HepG2 (cell line): ENCODE measurements around the gene IPP. TPM values are rescaled to one million over a fixed set of nuclear protein-coding genes. Genes with fewer than 3 reads are reported as not detected.

ENCODE experiments used
- ATAC-seq: fragments of 200-7000 bp; cut with Tn5 transposase; 3 replicates; pipeline ENCODE4 v1.9.1; 2020; ENCODE audit warnings: mild to moderate bottlenecking, moderate library complexity
- BruUV-seq: library from RNA; stranded (reverse); fragments of 400-500 nt; replicated peaks from 2 replicates; lab custom pipeline; 2021; lab: Mats Ljungman, UMichigan
- CTCF ChIA-PET: fragments of 300-600 bp; formaldehyde crosslinking; extraction: SDS; loops from one replicate; lab custom pipeline; 2021; ENCODE audit warnings: low total read pairs, inconsistent platforms, low intra/inter-chr PET ratio; lab: Yijun Ruan, JAX
- POLR2A ChIA-PET: fragments of 350-600 bp; sonication (Branson Sonifier 250); formaldehyde crosslinking; loops from one replicate; lab custom pipeline; 2020; ENCODE audit warnings: antibody characterized with exemption, inconsistent platforms; lab: Yijun Ruan, JAX
- DNase-seq: peaks from one replicate; pipeline ENCODE4 v3.0.0-alpha.2; 2015; ENCODE audit warnings: low spot score
- FAIRE-seq: peaks from 3 replicates; lab custom pipeline; 2011; peaks lifted over from hg19 to GRCh38; lab: Jason Lieb, UNC
- H2AFZ ChIP-seq: one replicate; pipeline ENCODE4 v1.6.1; 2011; ENCODE audit warnings: low read length, inconsistent platforms
- H3K27ac ChIP-seq: fragments of 300-600 bp; 3 replicates; pipeline ENCODE4 v1.8.0; 2011; ENCODE audit warnings: mixed run types, mild to moderate bottlenecking, mixed read lengths, low read length, inconsistent platforms; ENCODE audit not compliant: insufficient read depth; ENCODE audit errors: extremely low read length
- H3K27me3 ChIP-seq, 2 experiments: fragments of 200-600 bp in 1 of 2; 2 replicates in 1 of 2; 3 replicates in 1 of 2; pipeline versions ENCODE4 v1.6.0 to v1.8.0; 2011; ENCODE audit warnings: low read length in 2 of 2, mild to moderate bottlenecking in 2 of 2, moderate library complexity in 2 of 2, inconsistent platforms in 1 of 2; ENCODE audit not compliant: insufficient read depth in 2 of 2, control insufficient read depth in 1 of 2
- H3K36me3 ChIP-seq, 2 experiments: fragments of 200-600 bp in 1 of 2; replicated peaks in 1 of 2; 2 replicates in 1 of 2; 3 replicates in 1 of 2; pipeline versions ENCODE4 v1.5.1 to v1.8.0; 2011; ENCODE audit warnings: low read length in 2 of 2, inconsistent platforms in 1 of 2; ENCODE audit not compliant: insufficient read depth in 2 of 2, control insufficient read depth in 1 of 2
- H3K4me1 ChIP-seq: 2 replicates; pipeline ENCODE4 v1.5.1; 2012; ENCODE audit warnings: low read length, inconsistent platforms; ENCODE audit not compliant: insufficient read depth
- H3K4me2 ChIP-seq: 2 replicates; pipeline ENCODE4 v1.6.0; 2011; ENCODE audit warnings: low read depth, low read length, inconsistent platforms
- H3K4me3 ChIP-seq, 3 experiments: fragments of 200-600 bp in 1 of 3; sonication (generic), shearing (Covaris generic) in 1 of 3; replicated peaks in 1 of 3; 2 replicates each; pipeline ENCODE4 v1.5.1; 2011 to 2016; ENCODE audit warnings: low read length in 3 of 3, inconsistent platforms in 2 of 3, low read depth in 2 of 3, mild to moderate bottlenecking in 2 of 3, control low read depth in 1 of 3, mixed read lengths in 1 of 3; ENCODE audit not compliant: insufficient read depth in 1 of 3
- H3K79me2 ChIP-seq: one replicate; pipeline ENCODE4 v1.6.1; 2011; ENCODE audit warnings: low read length, inconsistent platforms; ENCODE audit not compliant: insufficient read depth
- H3K9ac ChIP-seq: 2 replicates; pipeline ENCODE4 v1.6.0; 2011; ENCODE audit warnings: mild to moderate bottlenecking, low read depth, low read length, inconsistent platforms; ENCODE audit not compliant: insufficient read depth
- H3K9me3 ChIP-seq: 2 replicates; pipeline ENCODE4 v1.5.1; 2012; ENCODE audit warnings: mild to moderate bottlenecking, low read length
- H4K20me1 ChIP-seq: 2 replicates; pipeline ENCODE4 v1.6.0; 2011; ENCODE audit warnings: inconsistent platforms, mild to moderate bottlenecking, low read length, moderate library complexity; ENCODE audit not compliant: insufficient read depth
- ARID3A ChIP-seq: IDR thresholded peaks from 2 replicates; pipeline ENCODE4 v1.6.1; 2012; ENCODE audit warnings: low read depth, low read length, improper control_type of control experiment
- ATF2 ChIP-seq: sonication (generic); formaldehyde crosslinking; IDR thresholded peaks from 2 replicates; pipeline ENCODE4 v1.4.0; 2020; ENCODE audit warnings: missing genetic modification reagents
- ATF7-NPFF ChIP-seq: sonication (generic); formaldehyde crosslinking; IDR thresholded peaks from 2 replicates; pipeline ENCODE4 v1.8.1; 2023; ENCODE audit warnings: mild to moderate bottlenecking, low read depth, missing genetic modification reagents, moderate library complexity
- FOXA3 ChIP-seq: IDR thresholded peaks from 2 replicates; pipeline ENCODE4 v1.6.1; 2016; ENCODE audit warnings: missing genetic modification reagents, missing compliant biosample characterization
- FOXP1 ChIP-seq, 2 experiments: fragments of 450-650 bp in 1 of 2; IDR thresholded peaks; 2 replicates each; pipeline ENCODE4 v1.6.1; 2017 to 2018; ENCODE audit warnings: antibody characterized with exemption in 1 of 2
- HDAC1 ChIP-seq: sonication (generic); formaldehyde crosslinking; IDR thresholded peaks from 2 replicates; pipeline ENCODE4 v1.5.1; 2020; ENCODE audit warnings: mild to moderate bottlenecking, missing genetic modification reagents
- HOXD1 ChIP-seq: sonication (generic); formaldehyde crosslinking; IDR thresholded peaks from 2 replicates; pipeline ENCODE4 v1.5.0; 2020; ENCODE audit warnings: missing genetic modification reagents
- KLF16 ChIP-seq, 2 experiments: sonication (generic) in 1 of 2; formaldehyde crosslinking in 1 of 2; IDR thresholded peaks; 2 replicates each; pipeline versions ENCODE4 v1.6.1 to v1.8.0; 2016 to 2023; ENCODE audit warnings: missing genetic modification reagents in 2 of 2, missing compliant biosample characterization in 1 of 2
- RARA ChIP-seq: IDR thresholded peaks from 2 replicates; pipeline ENCODE4 v1.6.1; 2016; ENCODE audit warnings: missing genetic modification reagents, missing compliant biosample characterization
- SAP130 ChIP-seq: IDR thresholded peaks from 2 replicates; pipeline ENCODE4 v1.6.1; 2016; ENCODE audit warnings: low read depth
- SMARCE1 ChIP-seq: fragments of 450-650 bp; IDR thresholded peaks from 2 replicates; pipeline ENCODE4 v1.6.1; 2017; ENCODE audit warnings: borderline replicate concordance
- ZNF121 ChIP-seq: sonication (generic); formaldehyde crosslinking; IDR thresholded peaks from 2 replicates; pipeline ENCODE4 v1.5.0; 2020; ENCODE audit warnings: mild to moderate bottlenecking, missing genetic modification reagents
- ZNF768 ChIP-seq: sonication (generic); formaldehyde crosslinking; IDR thresholded peaks from 2 replicates; pipeline ENCODE4 v1.4.0; 2020; ENCODE audit warnings: missing genetic modification reagents
- WGBS: methylation state at CpG from one replicate; pipeline ENCODE4 v1.1.6; 2017; ENCODE audit warnings: low lambda C conversion rate; 5-methylcytosine and 5-hydroxymethylcytosine counted together
- in situ Hi-C: cut with HindIII; loops from 2 replicates; pipeline ENCODE4 v1.10.0; 2017; ENCODE audit warnings: low pct_unique_long_range_greater_than_20kb; ENCODE audit not compliant: extremely low pct_ligation_motif_present
- intact Hi-C: fragments of 100-400 bp; cut with micrococcal nuclease; formaldehyde crosslinking; loops from one replicate; pipeline ENCODE4 v1.10.0; 2022; ENCODE audit not compliant: unreplicated experiment
- polyA plus RNA-seq, 8 experiments: library from polyadenylated mRNA; depleted of rRNA in 3 of 8; stranded (reverse) in 7 of 8; unstranded in 1 of 8; fragments of >200 nt; fragmentation: Illumina TruSeq in 4 of 8; extraction: Trizol in 4 of 8; gene quantifications; 2 replicates each; pipeline versions ENCODE4 v1.2.1 to v1.2.3, GENCODE V29; 2011 to 2016; ENCODE audit warnings: low read depth in 4 of 8, missing spikeins in 1 of 8, mixed read lengths in 1 of 8; ENCODE audit not compliant: insufficient read depth in 1 of 8
- total RNA-seq, 5 experiments: library from RNA; depleted of rRNA; stranded (reverse); fragments of >200 nt; fragmentation: Illumina TruSeq; extraction: Trizol; gene quantifications; 2 replicates each; pipeline ENCODE4 v1.2.3, GENCODE V29; 2016; ENCODE audit warnings: low read depth in 1 of 5

Gene IPP
- total and polyA plus RNA-seq, 2 of the 13 experiments (the other 11 are each of a cell fraction or from before 2014, with no cell fraction given), result 3.0 to 9.7 TPM

GRCh38 chr1:45659222-45659621 is 91.2 kb downstream of the IPP start:
- no peaks in the 10 kb centered on the region for H3K9me3 ChIP-seq
- 96% methylated on average over 2 of the region's 2 CpGs for WGBS
- DNase-seq (no peak), FAIRE-seq (no peak), ATAC-seq (no peak)
- no peaks in the 10 kb centered on the region for H3K27me3 ChIP-seq
- BruUV-seq, result no TSS peak
- H3K27ac ChIP-seq, result peak overlapping the region; percentile 64
- H2AFZ ChIP-seq, result no peak overlapping the region
- H4K20me1 ChIP-seq, result peaks cover 32% of the 10 kb centered on the region
- ChIA-PET CTCF (no interaction called here), POLR2A (interaction anchor here (1.4 to 5.0 kb wide), 2 partner anchors 27 to 74 kb away, joined by 4 to 29 read pairs; partner anchors contain the start of gene GPBP1L1)
- TF ChIP-seq ZNF121 (CRISPR knock-in tag) (peak; percentile 84), FOXA3 (no peak)
- intact Hi-C loops, result loop anchor here (2.0 kb wide), 1 partner anchor 26 kb away; no protein-coding TSS in a partner anchor
- H3K4me2 ChIP-seq, result no peak overlapping the region
- no peak overlapping the region for H3K4me3 ChIP-seq
- peaks cover 19 to 50% of the 10 kb centered on the region in 2 experiments for H3K36me3 ChIP-seq
- in situ Hi-C loops, result no loop called here
- H3K4me1 ChIP-seq, result peaks cover 46% of the 10 kb centered on the region
- peaks cover 68% of the 10 kb centered on the region for H3K79me2 ChIP-seq
- no peak overlapping the region for H3K9ac ChIP-seq

GRCh38 chr1:45658171-45658570 is 92.3 kb downstream of the IPP start:
- Histone ChIP-seq H3K27me3 (no peaks in the 10 kb centered on the region), H3K79me2 (peaks cover 58% of the 10 kb centered on the region), H3K9ac (no peak overlapping the region), H3K4me3 (peak overlapping the region in 2 of 3 experiments; percentile 7 to 12; a peak in 1 of 6 replicates), H3K4me1 (peaks cover 46% of the 10 kb centered on the region), H3K9me3 (no peaks in the 10 kb centered on the region), H4K20me1 (peaks cover 22% of the 10 kb centered on the region), H2AFZ (no peak overlapping the region), H3K36me3 (peaks cover 21 to 54% of the 10 kb centered on the region in 2 experiments), H3K27ac (peak overlapping the region; percentile 64), H3K4me2 (peak overlapping the region; percentile 62)
- peak; percentile 73 for FAIRE-seq
- POLR2A ChIA-PET, result interaction anchor here (0.9 to 5.0 kb wide), 6 partner anchors 20 to 318 kb away, joined by 3 to 29 read pairs (median 4); partner anchors contain the start of genes GPBP1L1, MUTYH, PRDX1 and TOE1
- intact Hi-C loops (loop anchor here (2.0 kb wide), 1 partner anchor 27 kb away; no protein-coding TSS in a partner anchor), in situ Hi-C loops (no loop called here)
- WGBS, result 1% methylated on average over 2 of the region's 2 CpGs
- peak; percentile 87 for DNase-seq
- CTCF ChIA-PET, result no interaction called here
- ATAC-seq, result peak; percentile 95
- BruUV-seq, result no TSS peak
- TF ChIP-seq SMARCE1, result no peak
- TF ChIP-seq HOXD1 (CRISPR knock-in tag), result 0 out of 2 replicates have a peak, but pooled peaks have one; percentile 28
- peak; percentile 91 for TF ChIP-seq RARA (CRISPR knock-in tag)
- TF ChIP-seq HDAC1 (CRISPR knock-in tag), result 0 out of 2 replicates have a peak, but pooled peaks have one; percentile 46
- TF ChIP-seq FOXP1 (IDR thresholded peaks at IDR 0.05), result peak; percentile 87
- TF ChIP-seq FOXP1 (CRISPR knock-in tag; IDR thresholded peaks at IDR 0.05), result peak; percentile 95
- no peak for TF ChIP-seq ATF7-NPFF (CRISPR knock-in tag)
- TF ChIP-seq KLF16 (CRISPR knock-in tag; IDR thresholded peaks at IDR 0.05), result 0 out of 4 replicates have a peak, but pooled peaks of 1 of the 2 experiments have one; percentile 31
- TF ChIP-seq ATF2 (CRISPR knock-in tag), result no peak
- TF ChIP-seq ARID3A, result peak; percentile 59; the same call in 1 of the 2 replicates
- TF ChIP-seq SAP130 (CRISPR knock-in tag), result peak; percentile 83
- TF ChIP-seq FOXA3, result peak; percentile 89
- TF ChIP-seq ZNF768, result no peak
